Osteocyte (in vitro differentiated cells): ENCODE results near the gene NCOR1. TPM values are rescaled to one million over a fixed set of nuclear protein-coding genes. Genes with fewer than 3 reads are reported as not detected.

Source experiments
- DNase-seq: peaks from one replicate; pipeline ENCODE4 v3.0.0; 2021; ENCODE audit warnings: mixed read lengths; ENCODE audit not compliant: unreplicated experiment; ENCODE audit errors: extremely low spot score
- H3K27ac Mint-ChIP-seq: one replicate; pipeline ENCODE4 v1.8.0; 2021; ENCODE audit warnings: mild to moderate bottlenecking, mixed read lengths; ENCODE audit not compliant: unreplicated experiment
- H3K27me3 Mint-ChIP-seq: one replicate; pipeline ENCODE4 v1.8.0; 2021; ENCODE audit warnings: mixed read lengths; ENCODE audit not compliant: unreplicated experiment
- H3K36me3 Mint-ChIP-seq: one replicate; pipeline ENCODE4 v1.8.0; 2021; ENCODE audit warnings: mixed read lengths; ENCODE audit not compliant: unreplicated experiment
- H3K4me1 Mint-ChIP-seq: one replicate; pipeline ENCODE4 v1.8.0; 2021; ENCODE audit warnings: mixed read lengths; ENCODE audit not compliant: unreplicated experiment
- H3K4me3 Mint-ChIP-seq: one replicate; pipeline ENCODE4 v1.8.0; 2021; ENCODE audit warnings: mild to moderate bottlenecking, moderate library complexity, mixed read lengths; ENCODE audit not compliant: unreplicated experiment
- H3K9me3 Mint-ChIP-seq: one replicate; pipeline ENCODE4 v1.8.0; 2021; ENCODE audit warnings: mixed read lengths; ENCODE audit not compliant: unreplicated experiment
- CTCF ChIP-seq: fragments of 200-600 bp; sonication (generic); IDR thresholded peaks from 2 replicates; pipeline ENCODE4 v1.5.0; 2021; ENCODE audit warnings: antibody characterized with exemption, mild to moderate bottlenecking, moderate library complexity
- long read RNA-seq: library from polyadenylated mRNA; unstranded; transcript quantifications from one replicate; pipeline ENCODE4 v2.0.0, GENCODE V29; 2021
- total RNA-seq: library from RNA; stranded (reverse); gene quantifications from 2 replicates; pipeline ENCODE4 v1.2.1, GENCODE V29; 2021

NCOR1 gene
- 132 and 136 TPM in 2 replicates for total RNA-seq
- long read RNA-seq, transcript NCOR1-209 (17 exons, 1,969 nt), result minor isoform, 14 of 689 reads
- long read RNA-seq, transcript NCOR1-206 (15 exons, 1,883 nt), result major isoform, 69 of 689 reads
- long read RNA-seq, transcript NCOR1-221 (16 exons, 1,877 nt), result minor isoform, 49 of 689 reads
- long read RNA-seq, partial matches to known transcripts, result 390 of 689 reads
- long read RNA-seq, other reads (novel, unspliced or antisense), result 160 of 689 reads

- peak; percentile 97 for DNase-seq
- Mint-ChIP-seq H3K4me3 (peak within 1 kb of the TSS; percentile 89), H3K27me3 (no peaks in the 10 kb centered on the region), H3K27ac (peak within 1 kb of the TSS; percentile 96), H3K36me3 (no peaks in the 10 kb centered on the region), H3K4me1 (peaks cover 48% of the 10 kb centered on the region), H3K9me3 (no peaks in the 10 kb centered on the region)
- TF ChIP-seq CTCF, result peak; percentile 55
Measured at GRCh38 chr17:16215273-16215964, at the start of gene NCOR1. TSS of gene NCOR1 (minus strand) at chr17:16215534. CDS start at chr17:16194569, 20,965 bp downstream.

- H3K4me1 Mint-ChIP-seq, result peaks cover 1% of the 10 kb centered on the region
- H3K9me3 Mint-ChIP-seq, result no peaks in the 10 kb centered on the region
- no peak for TF ChIP-seq CTCF
- peaks cover 2% of the 10 kb centered on the region for H3K36me3 Mint-ChIP-seq
- H3K27me3 Mint-ChIP-seq, result no peaks in the 10 kb centered on the region
- DNase-seq, result no peak
- no peak overlapping the region for H3K4me3 Mint-ChIP-seq
- no peak overlapping the region for H3K27ac Mint-ChIP-seq
Measured at GRCh38 chr17:16262201-16262600, 46.9 kb upstream of the NCOR1 start.

GRCh38 chr17:16261049-16261448, 45.7 kb upstream of the NCOR1 start:
- no peak overlapping the region for H3K4me3 Mint-ChIP-seq
- no peaks in the 10 kb centered on the region for H3K9me3 Mint-ChIP-seq
- no peaks in the 10 kb centered on the region for H3K27me3 Mint-ChIP-seq
- H3K27ac Mint-ChIP-seq, result no peak overlapping the region
- no peak for TF ChIP-seq CTCF
- H3K4me1 Mint-ChIP-seq, result peaks cover 1% of the 10 kb centered on the region
- H3K36me3 Mint-ChIP-seq, result no peaks in the 10 kb centered on the region
- DNase-seq, result no peak

GRCh38 chr17:16259926-16260325, 44.6 kb upstream of the NCOR1 start:
- no peak for TF ChIP-seq CTCF
- no peak overlapping the region for H3K4me3 Mint-ChIP-seq
- DNase-seq, result no peak
- H3K27me3 Mint-ChIP-seq, result no peaks in the 10 kb centered on the region
- H3K9me3 Mint-ChIP-seq, result no peaks in the 10 kb centered on the region
- H3K36me3 Mint-ChIP-seq, result no peaks in the 10 kb centered on the region
- H3K27ac Mint-ChIP-seq, result no peak overlapping the region
- H3K4me1 Mint-ChIP-seq, result peaks cover 9% of the 10 kb centered on the region

- Mint-ChIP-seq H3K27ac (no peak overlapping the region), H3K4me1 (peaks cover 9% of the 10 kb centered on the region), H3K27me3 (no peaks in the 10 kb centered on the region), H3K36me3 (no peaks in the 10 kb centered on the region), H3K4me3 (no peak overlapping the region), H3K9me3 (no peaks in the 10 kb centered on the region)
- no peak for TF ChIP-seq CTCF
- DNase-seq, result no peak
Measured at GRCh38 chr17:16258901-16259300, 43.6 kb upstream of the NCOR1 start.
